Ovary (tissue), 9 donors: Measurements from ENCODE around the gene STEAP4. TPM values are rescaled to one million over a fixed set of nuclear protein-coding genes. Genes with fewer than 3 reads are reported as not detected.

Experiments
- DNase-seq, 5 donors: peaks; one replicate each; pipeline ENCODE4 v3.0.0-alpha.2; 2019 to 2020
- H3K27ac ChIP-seq, 2 donors: fragments of 200-600 bp; one replicate each; pipeline versions ENCODE4 v1.5.1 to v1.8.0; 2019 to 2022
- H3K27me3 ChIP-seq: fragments of 200-600 bp; one replicate; pipeline ENCODE4 v1.8.0; 2022
- H3K36me3 ChIP-seq: fragments of 200-600 bp; sonication (generic); one replicate; pipeline ENCODE4 v1.5.1; 2019
- H3K4me1 ChIP-seq: one replicate; pipeline ENCODE4 v1.8.1; 2013; ENCODE audit warnings: mild to moderate bottlenecking, moderate library complexity; ENCODE audit not compliant: insufficient read depth
- H3K4me3 ChIP-seq: fragments of 200-600 bp; sonication (generic); one replicate; pipeline ENCODE4 v1.5.1; 2017
- H3K9me3 ChIP-seq, 2 donors: fragments of 200-600 bp in 1 of 2; sonication (generic) in 1 of 2; one replicate each; pipeline versions ENCODE4 v1.5.1 to v1.8.1; 2013 to 2019; ENCODE audit warnings: mild to moderate bottlenecking in 1 of 2, moderate library complexity in 1 of 2
- CTCF ChIP-seq, 3 donors: fragments of 450-650 bp in 2 of 3; fragments of 200-600 bp in 1 of 3; IDR thresholded peaks; one replicate each; pipeline versions ENCODE4 v1.5.1 to v1.8.0; 2016 to 2022; ENCODE audit warnings: antibody characterized with exemption in 3 of 3, mild to moderate bottlenecking in 1 of 3
- EP300 ChIP-seq: sonication (generic); formaldehyde crosslinking; IDR thresholded peaks from one replicate; pipeline ENCODE4 v1.6.1; 2017; ENCODE audit warnings: antibody characterized with exemption
- POLR2A ChIP-seq: fragments of 450-650 bp; IDR thresholded peaks from one replicate; pipeline ENCODE4 v1.6.1; 2017; ENCODE audit warnings: antibody characterized with exemption, mild to moderate bottlenecking, moderate library complexity
- WGBS, 3 donors: extraction: QIAGEN DNeasy Blood & Tissue Kit in 1 of 3; methylation state at CpG; one replicate each; pipeline versions ENCODE4 v1.1.5 to v1.1.7; 2013 to 2017; 5-methylcytosine and 5-hydroxymethylcytosine counted together
- intact Hi-C, 4 donors: fragments of 100-400 bp; cut with DNase I; formaldehyde crosslinking; loops; one replicate each; pipeline versions ENCODE4 v1.11.0 to v1.15.1; 2022 to 2023
- polyA plus RNA-seq, 2 donors: library from polyadenylated mRNA; stranded (reverse); fragments of 200-250 nt in 1 of 2; fragments of 350-450 nt in 1 of 2; fragmentation: Illumina TruSeq in 1 of 2; extraction: RNeasy Lipid Tissue Mini Kit (QIAGEN cat#74804) in 1 of 2; gene quantifications; one replicate each; pipeline ENCODE4 v1.2.3, GENCODE V29; 2013 to 2014
- total RNA-seq, 7 donors: library from RNA; depleted of rRNA in 2 of 7; stranded (reverse); fragments of >200 nt in 2 of 7; fragmentation: NEBNext Ultra II Directional in 3 of 7; extraction: Animal tissue kit (Norgen Biotek cat#: 25700) in 3 of 7; gene quantifications; one replicate each; pipeline versions ENCODE4 v1.1.0 to v1.2.4, GENCODE V29; 2016 to 2023
- donor health status: DM: no; HTN: no; CAD: no; lungs with moderate emphysema.
- donor health status: DM: no; HTN: no; CAD: no.
- donor health status: Bipolar disorder and iron deficiency.
- donor health status: DM: yes; HTN: yes; CAD: no.
- donor health status: DM: no; HTN: no; CAD: no.
- donor health status: DM: yes; HTN: yes; CAD: no.

Gene STEAP4
- total and polyA plus RNA-seq, 9 donors: 1.4 to 76.0 (median 8.1) TPM

- H3K36me3 ChIP-seq: no peaks in the 10 kb centered on the region
- 20 to 36% (median 21%) methylated on average over 4 of the region's 4 CpGs for WGBS, 3 donors
- intact Hi-C loops: no loop called here
- TF ChIP-seq CTCF (IDR thresholded peaks at IDR 0.05): no peak
- TF ChIP-seq EP300: no peak
- no peak for TF ChIP-seq POLR2A
- no peak overlapping the region for H3K27ac ChIP-seq
- no peak for DNase-seq
- H3K27me3 ChIP-seq: no peaks in the 10 kb centered on the region
- no peaks in the 10 kb centered on the region for H3K9me3 ChIP-seq
- H3K4me3 ChIP-seq: no peak overlapping the region
- H3K4me1 ChIP-seq: peaks cover 1% of the 10 kb centered on the region
Observed at GRCh38 chr7:88314061-88314491, 7.4 kb upstream of the STEAP4 start.

- Histone ChIP-seq H3K4me1 (peaks cover 1% of the 10 kb centered on the region), H3K27ac (no peak overlapping the region), H3K9me3 (no peaks in the 10 kb centered on the region), H3K27me3 (no peaks in the 10 kb centered on the region), H3K36me3 (no peaks in the 10 kb centered on the region), H3K4me3 (no peak overlapping the region)
- intact Hi-C loops: no loop called here
- WGBS, 3 donors: 24 to 29% (median 29%) methylated on average over 3 of the region's 3 CpGs
- no peak for TF ChIP-seq CTCF (IDR thresholded peaks at IDR 0.05)
- no peak for TF ChIP-seq POLR2A
- no peak for TF ChIP-seq EP300
- DNase-seq: peak in 1 of 5 donors; percentile 59
Observed at GRCh38 chr7:88312061-88312663, 5.5 kb upstream of the STEAP4 start.

GRCh38 chr7:88311675-88312036 lies 5.0 kb upstream of the STEAP4 start:
- Histone ChIP-seq H3K27me3 (no peaks in the 10 kb centered on the region), H3K4me1 (peaks cover 1% of the 10 kb centered on the region), H3K9me3 (no peaks in the 10 kb centered on the region), H3K4me3 (no peak overlapping the region), H3K36me3 (no peaks in the 10 kb centered on the region), H3K27ac (no peak overlapping the region)
- WGBS, 3 donors: 43 to 51% (median 49%) methylated on average over 1 of the region's 1 CpG
- no peak for TF ChIP-seq CTCF (IDR thresholded peaks at IDR 0.05)
- no peak for TF ChIP-seq EP300
- TF ChIP-seq POLR2A: no peak
- intact Hi-C loops: no loop called here
- DNase-seq: no peak

- Histone ChIP-seq H3K4me1 (peaks cover 1% of the 10 kb centered on the region), H3K36me3 (no peaks in the 10 kb centered on the region), H3K9me3 (no peaks in the 10 kb centered on the region), H3K27me3 (no peaks in the 10 kb centered on the region), H3K27ac (no peak overlapping the region), H3K4me3 (no peak overlapping the region)
- intact Hi-C loops: no loop called here
- TF ChIP-seq EP300 (no peak), POLR2A (no peak), CTCF (IDR thresholded peaks at IDR 0.05) (no peak)
- WGBS, 3 donors: 86 to 91% (median 87%) methylated on average over 4 of the region's 4 CpGs
- DNase-seq: no peak
Observed at GRCh38 chr7:88310956-88311674, 4.4 kb upstream of the STEAP4 start.
